ENCODE measurements around the gene RGR.

DNA sequence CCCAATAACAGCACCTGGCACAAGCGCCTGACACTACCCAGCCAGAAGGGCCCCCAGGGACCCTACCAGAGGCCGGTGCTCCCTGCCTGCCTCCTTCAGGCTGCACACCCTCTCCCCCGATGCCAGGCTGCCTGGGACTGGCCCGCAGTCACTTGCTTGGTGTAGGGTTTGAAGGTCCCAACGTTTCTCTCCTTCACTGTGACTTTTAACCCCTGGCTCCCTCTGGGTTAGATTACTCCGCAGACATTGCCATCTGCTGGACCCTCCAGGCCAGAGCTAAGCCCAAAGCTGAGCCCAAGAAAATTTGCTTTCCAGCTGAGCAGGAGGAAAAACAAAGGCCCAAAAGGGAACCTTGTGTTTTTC, 43.6 kb upstream of the RGR start:
- TF ChIP-seq, protein P1, sequence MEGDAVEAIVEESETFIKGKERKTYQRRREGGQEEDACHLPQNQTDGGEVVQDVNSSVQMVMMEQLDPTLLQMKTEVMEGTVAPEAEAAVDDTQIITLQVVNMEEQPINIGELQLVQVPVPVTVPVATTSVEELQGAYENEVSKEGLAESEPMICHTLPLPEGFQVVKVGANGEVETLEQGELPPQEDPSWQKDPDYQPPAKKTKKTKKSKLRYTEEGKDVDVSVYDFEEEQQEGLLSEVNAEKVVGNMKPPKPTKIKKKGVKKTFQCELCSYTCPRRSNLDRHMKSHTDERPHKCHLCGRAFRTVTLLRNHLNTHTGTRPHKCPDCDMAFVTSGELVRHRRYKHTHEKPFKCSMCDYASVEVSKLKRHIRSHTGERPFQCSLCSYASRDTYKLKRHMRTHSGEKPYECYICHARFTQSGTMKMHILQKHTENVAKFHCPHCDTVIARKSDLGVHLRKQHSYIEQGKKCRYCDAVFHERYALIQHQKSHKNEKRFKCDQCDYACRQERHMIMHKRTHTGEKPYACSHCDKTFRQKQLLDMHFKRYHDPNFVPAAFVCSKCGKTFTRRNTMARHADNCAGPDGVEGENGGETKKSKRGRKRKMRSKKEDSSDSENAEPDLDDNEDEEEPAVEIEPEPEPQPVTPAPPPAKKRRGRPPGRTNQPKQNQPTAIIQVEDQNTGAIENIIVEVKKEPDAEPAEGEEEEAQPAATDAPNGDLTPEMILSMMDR (IDR thresholded peaks at IDR 0.05) = no peak
- TF ChIP-seq POLR2A (IDR thresholded peaks at IDR 0.05) (no peak), POLR2AphosphoS5 (IDR thresholded peaks at IDR 0.05) (no peak), EP300 (IDR thresholded peaks at IDR 0.05) (no peak)

Data from suprapubic skin (tissue), 4 donors.